Adrenal gland (tissue), 5 donors: Measurements from ENCODE around the gene POLE3.

ENCODE experiments used
- POLR2A ChIP-seq, 2 donors: fragments of 450-650 bp; IDR thresholded peaks; one replicate each; pipeline ENCODE4 v1.6.1; 2017; ENCODE audit warnings: antibody characterized with exemption in 2 of 2, mild to moderate bottlenecking in 2 of 2, moderate library complexity in 1 of 2
- TF ChIP-seq, protein P1 (sequence below), 6 experiments: fragments of 450-650 bp in 4 of 6; fragments of 200-600 bp in 2 of 6; sonication (generic) in 1 of 6; IDR thresholded peaks; 1 replicate in 5 of 6; 2 replicates in 1 of 6; pipeline versions ENCODE4 v1.5.1 to v1.8.0; 2016 to 2021; ENCODE audit warnings: antibody characterized with exemption in 6 of 6, mild to moderate bottlenecking in 2 of 6, moderate library complexity in 1 of 6
- donor health status: DM: no; HTN: no; CAD: no.

GRCh38 chr9:113364951-113365350 lies 45.5 kb downstream of the POLE3 start:
- TF ChIP-seq, protein P1, sequence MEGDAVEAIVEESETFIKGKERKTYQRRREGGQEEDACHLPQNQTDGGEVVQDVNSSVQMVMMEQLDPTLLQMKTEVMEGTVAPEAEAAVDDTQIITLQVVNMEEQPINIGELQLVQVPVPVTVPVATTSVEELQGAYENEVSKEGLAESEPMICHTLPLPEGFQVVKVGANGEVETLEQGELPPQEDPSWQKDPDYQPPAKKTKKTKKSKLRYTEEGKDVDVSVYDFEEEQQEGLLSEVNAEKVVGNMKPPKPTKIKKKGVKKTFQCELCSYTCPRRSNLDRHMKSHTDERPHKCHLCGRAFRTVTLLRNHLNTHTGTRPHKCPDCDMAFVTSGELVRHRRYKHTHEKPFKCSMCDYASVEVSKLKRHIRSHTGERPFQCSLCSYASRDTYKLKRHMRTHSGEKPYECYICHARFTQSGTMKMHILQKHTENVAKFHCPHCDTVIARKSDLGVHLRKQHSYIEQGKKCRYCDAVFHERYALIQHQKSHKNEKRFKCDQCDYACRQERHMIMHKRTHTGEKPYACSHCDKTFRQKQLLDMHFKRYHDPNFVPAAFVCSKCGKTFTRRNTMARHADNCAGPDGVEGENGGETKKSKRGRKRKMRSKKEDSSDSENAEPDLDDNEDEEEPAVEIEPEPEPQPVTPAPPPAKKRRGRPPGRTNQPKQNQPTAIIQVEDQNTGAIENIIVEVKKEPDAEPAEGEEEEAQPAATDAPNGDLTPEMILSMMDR (IDR thresholded peaks at IDR 0.05) = no peak
- no peak for TF ChIP-seq POLR2A (IDR thresholded peaks at IDR 0.05)
